ENCODE data around the gene ABCF2.

Gene ABCF2

GRCh38 chr7:151194188-151194587, 32.8 kb downstream of the ABCF2 start:
- no peak for DNase-seq (ENCODE audit: low read depth)

DNA sequence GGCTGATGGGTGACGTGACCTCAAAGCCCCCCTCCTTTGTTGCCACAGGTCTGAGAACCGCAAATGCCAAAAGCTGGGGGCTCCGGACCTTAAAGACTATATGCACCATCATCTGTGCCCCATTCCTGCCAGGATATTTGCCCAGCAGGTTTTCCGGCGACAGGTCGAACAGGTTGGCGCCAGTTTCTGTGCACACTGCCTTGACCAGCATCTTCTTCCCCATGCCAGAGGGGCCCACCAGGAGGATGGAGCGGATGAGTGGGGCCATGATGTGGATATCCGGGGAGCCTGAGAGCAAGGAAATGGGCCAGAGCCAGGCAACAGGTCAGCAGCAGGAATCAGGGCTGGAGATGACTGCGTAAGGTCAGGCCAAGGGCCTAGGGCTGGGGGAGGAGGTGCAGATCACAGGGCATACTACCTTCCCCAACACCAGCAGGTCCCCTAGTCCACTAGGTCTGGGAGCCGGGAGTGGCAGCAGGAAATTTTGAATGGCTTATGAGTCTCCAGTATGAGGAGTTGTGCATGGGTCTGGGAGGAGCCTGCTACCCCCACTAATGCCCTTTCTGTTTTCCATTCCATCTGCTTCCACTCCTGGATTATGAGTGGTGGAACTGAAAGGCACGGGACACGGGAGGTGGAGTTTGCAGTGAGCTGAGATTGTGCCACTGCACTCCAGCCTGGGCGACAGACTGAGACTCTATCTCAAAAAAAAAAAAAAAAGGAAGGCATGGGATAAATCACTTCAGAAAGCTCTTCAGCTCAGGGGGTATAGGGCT, 33.6 kb downstream of the ABCF2 start:
- DNase-seq (ENCODE audit: low read depth) = no peak

GRCh38 chr7:151192002-151192539, 34.9 kb downstream of the ABCF2 start:
- DNase-seq (ENCODE audit: low read depth) = no peak

DNA sequence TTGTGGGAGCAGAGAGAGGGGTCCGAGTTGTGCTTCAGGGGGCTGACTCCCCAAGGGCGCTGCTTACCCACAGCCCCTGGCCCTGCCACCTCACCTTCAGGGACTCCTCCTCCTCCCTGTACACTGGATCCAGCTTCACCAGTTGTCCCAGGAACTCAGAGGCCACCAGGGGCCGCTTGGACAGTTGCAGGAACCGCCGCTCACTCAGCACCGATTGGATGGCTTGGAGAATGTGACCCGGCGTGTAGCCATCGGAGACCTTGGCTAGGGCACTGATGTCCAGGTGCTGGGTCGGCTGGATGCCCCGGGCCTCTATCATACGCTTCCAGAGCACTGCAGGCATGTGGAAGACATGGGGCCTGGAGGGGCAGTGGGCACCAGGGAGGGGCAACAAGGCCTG, 35.5 kb downstream of the ABCF2 start:
- no peak for DNase-seq (ENCODE audit: low read depth)

DNA sequence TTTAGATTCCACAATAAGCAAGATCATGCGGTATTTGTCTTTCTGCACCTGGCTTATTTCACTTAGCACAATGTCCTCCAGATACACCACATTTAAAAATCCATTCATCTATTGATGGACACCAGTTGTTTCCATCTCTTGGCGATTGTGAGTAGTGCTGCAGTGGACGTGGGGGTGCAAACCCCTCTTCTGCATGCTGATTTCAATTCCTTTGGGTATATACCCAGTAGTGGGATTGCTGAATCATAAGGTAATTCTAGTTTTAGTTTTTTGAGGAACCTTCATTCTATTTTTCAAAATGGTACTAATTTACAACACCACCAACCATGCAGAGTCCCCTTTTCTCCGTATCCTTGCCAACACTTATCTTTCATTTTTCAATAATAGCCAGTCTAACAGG, 38.0 kb downstream of the ABCF2 start:
- no peak for DNase-seq (ENCODE audit: low read depth)

- no peak for DNase-seq (ENCODE audit: low read depth)
These were observed 38.8 kb downstream of the ABCF2 start for GRCh38 chr7:151188252-151188542.

- DNase-seq (ENCODE audit: low read depth) = no peak
These were observed 39.4 kb downstream of the ABCF2 start for GRCh38 chr7:151187409-151188251.

DNA sequence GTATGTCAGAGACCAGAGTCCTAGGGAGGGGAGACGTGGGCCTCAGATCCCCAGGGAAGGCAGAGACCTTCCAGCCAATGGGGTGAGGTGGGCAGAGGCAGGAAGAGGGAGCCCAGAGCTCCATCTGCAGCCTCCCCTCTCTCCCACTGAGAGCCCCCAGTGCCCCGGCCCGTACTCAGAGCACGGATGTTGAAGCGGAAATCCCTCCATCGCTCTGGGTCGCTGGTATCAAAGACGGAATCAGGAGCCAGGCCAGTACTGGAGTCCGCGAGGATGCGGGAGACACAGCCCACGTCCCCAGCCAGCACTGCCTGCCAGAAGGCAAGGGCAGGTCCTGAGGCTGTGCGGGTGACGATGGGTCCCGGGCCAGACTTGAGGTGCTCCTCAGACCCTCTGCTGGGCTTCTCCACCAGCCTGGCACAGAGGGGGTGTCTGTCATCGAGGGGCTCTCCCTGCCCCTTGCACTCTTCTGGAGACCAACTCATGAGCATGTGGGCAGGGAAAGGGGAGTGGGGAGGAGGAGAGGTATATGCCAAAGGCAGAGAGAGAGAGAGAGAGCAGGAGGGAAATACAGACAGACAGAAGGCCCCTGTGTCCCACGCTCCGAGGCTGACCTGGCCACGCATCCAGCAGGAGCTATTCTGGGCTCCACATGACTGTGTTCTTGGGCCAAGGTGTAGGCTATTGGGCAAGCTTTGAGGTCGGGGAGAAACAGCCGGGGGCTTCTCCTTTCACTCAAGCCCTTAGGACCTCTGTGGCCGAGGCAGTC, 40.2 kb downstream of the ABCF2 start, which contains the start of gene ASB10:
Gene ASB10 (minus strand): TSS at position 611 of the 769 bp plus-strand sequence. CDS start 120 bp downstream, at position 491.
- no peak for DNase-seq (ENCODE audit: low read depth)

DNA sequence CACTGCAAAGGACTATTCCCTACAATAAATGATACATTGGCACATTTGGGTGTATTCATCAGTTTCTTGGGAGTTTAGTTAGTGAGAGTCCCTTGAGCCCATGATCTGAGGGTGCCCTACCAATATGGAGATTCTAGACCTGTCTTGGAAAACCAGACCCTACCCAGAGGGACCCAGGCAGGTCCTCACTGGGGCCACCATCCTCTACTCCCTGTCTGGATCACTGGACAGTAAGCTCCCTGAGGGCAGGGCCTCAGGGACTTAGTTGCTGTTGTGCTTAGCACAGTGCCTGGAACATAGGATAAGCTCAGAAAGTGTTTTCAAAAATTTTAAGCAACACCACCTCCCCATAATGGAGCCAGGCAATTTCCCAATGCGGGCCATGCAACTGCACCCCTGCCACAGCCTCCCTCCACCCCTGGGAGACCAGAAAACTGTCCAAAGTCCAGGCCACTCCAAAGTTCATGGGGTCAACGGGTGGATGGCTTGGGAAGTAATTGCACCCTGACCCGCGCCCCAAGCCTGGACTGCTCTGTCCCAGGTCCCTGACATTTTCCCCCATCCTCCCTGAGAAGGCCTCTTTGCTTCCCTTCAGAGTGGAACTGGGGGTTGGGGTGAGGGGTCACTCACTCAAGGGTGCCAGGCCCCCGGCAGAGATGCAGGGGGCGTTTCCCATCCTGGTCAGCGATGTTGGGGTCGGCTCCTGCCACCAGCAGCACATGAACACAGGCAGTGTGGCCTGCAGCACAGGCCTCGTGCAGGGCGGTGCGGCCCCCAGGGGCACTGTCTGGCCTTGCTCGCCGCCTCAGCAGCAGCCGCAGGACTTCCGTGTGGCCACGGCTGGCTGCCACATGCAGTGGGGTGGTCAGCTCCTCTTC, 41.0 kb downstream of the ABCF2 start:
- no peak for DNase-seq (ENCODE audit: low read depth)

DNA sequence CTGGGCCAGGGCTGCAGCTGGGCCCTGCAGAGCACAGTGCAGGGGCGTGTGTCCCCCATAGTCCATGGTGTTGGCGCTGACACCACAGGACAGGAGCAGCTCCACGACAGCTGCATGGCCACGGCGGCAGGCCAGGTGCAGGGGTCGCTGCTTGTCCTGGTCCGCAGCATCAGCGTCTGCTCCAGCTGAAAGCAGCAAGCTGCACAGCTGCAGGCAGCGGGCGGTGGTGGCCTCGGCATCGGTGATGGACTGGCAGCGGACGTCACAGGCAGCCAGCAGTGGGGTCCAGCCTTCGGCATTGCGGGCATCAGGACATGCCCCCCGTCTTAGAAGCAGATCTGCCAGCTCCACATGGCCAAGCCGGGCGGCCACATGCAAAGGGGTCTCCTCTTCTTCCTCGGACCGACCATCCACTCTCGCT, 46.0 kb downstream of the ABCF2 start:
- DNase-seq (ENCODE audit: low read depth) = no peak

GRCh38 chr7:151179946-151180345, 47.1 kb downstream of the ABCF2 start:
- DNase-seq (ENCODE audit: low read depth) = no peak

GRCh38 chr7:151179287-151179860, 47.6 kb downstream of the ABCF2 start:
- DNase-seq (ENCODE audit: low read depth) = no peak

GRCh38 chr7:151178831-151179230, 48.2 kb downstream of the ABCF2 start:
- no peak for DNase-seq (ENCODE audit: low read depth)

- no peak for DNase-seq (ENCODE audit: low read depth)
These were observed 48.8 kb downstream of the ABCF2 start for GRCh38 chr7:151178236-151178635.

GRCh38 chr7:151177310-151177709, 49.7 kb downstream of the ABCF2 start:
- no peak for DNase-seq (ENCODE audit: low read depth)

DNA sequence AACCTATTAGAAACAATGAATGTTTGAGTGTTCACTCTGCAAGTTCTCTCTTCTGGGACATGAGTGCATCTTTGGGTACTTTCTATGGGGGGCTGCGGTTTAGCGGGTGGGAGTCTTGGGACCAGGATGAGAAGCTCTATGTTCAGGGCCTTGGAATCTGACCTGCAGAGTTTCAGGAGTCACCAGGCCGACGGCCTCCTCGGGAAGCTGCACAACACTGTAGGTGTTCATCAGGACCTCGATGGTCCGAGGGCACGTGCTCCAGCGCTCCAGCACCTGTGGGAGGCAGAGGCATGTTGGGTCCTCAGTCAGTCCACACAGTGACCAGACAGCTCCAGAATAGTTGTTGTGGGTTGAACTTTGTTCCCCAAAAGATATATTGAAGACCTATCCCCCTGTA, 50.6 kb downstream of the ABCF2 start:
- no peak for DNase-seq (ENCODE audit: low read depth)

GRCh38 chr7:151175793-151176311, 51.2 kb downstream of the ABCF2 start:
- DNase-seq (ENCODE audit: low read depth) = no peak

- DNase-seq (ENCODE audit: low read depth) = no peak
These were observed 51.8 kb downstream of the ABCF2 start for GRCh38 chr7:151175047-151175792.

DNA sequence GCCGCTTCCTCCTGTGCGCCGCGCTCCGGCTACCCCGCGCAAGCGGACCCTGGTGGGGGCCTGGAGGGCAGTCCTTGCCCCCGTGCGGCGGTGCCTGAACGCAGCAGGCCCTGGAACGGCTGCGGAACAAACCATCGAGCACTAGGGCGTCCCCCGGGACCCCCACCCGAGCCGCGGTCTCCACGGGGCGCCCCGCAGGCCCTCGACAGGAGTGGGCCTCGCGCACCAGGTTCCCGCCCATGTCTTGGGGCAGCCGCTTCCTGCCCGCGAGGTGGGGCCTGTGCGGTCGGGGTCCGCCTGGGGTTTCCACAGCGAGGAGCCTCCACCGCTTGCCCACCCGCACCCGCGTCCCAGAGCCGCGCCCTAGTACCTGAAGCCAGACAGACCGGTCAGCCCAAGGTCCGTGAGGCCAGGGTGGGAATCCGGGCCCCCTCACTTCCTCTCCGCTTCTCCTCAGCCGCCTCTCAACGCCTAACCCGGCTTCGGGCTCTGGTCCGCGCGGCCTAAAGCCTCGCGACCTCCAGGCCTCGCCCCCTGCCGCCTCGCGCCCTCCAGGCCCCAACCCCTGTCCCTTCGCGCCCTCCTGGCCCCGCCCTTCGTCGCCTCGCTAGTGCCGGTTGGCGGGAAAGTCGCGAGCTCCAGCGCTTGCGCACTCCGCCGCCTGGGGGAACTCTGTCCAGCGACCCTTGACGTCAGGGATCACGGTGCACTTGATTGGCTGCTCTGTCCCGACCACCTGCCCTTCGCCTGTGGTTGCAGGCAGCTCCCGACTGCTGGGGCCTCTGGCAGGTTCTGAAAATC, 52.6 kb downstream of the ABCF2 start:
- no peak for DNase-seq (ENCODE audit: low read depth)

Measured in stimulated activated CD8-positive, alpha-beta memory T cell treated with anti-CD3 and anti-CD28 coated beads, Interleukin-15, amount 100 ng/mL, for 24 hours (primary cell).